GM21737 (cell line): Measurements from ENCODE around the gene TPPP.
"Not testable (repeated sequence)": the region's sequence is repeated elsewhere in the genome, so short reads cannot be mapped to it uniquely, and the experiment has no call there.

Experiments used
- ATAC-seq: cut with Tn5 transposase; IDR thresholded peaks from one replicate; pipeline ENCODE4 v1.9.1; 2021; ENCODE audit warnings: mild to moderate bottlenecking, moderate library complexity; ENCODE audit not compliant: unreplicated experiment

TPPP gene

DNA sequence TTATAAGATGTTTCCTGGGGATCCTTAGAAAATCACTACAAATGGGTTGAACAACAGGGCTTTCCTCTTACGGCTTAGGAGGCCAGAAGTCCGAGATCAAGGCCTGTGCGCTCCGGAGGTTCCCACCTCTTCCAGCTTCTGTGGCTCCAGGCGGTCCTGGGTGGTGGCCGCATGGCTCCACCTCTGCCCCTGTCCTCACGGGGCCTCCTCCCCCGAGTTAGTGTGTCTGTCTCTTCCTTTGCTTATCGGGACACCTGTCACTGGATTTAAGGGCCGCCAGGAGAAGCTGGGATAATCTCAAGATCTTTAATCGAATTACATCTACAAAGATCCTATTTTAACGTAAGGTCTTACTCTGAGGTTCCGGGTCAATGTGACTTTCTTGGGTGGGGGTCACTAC is 2.3 kb upstream of the TPPP start:
- ATAC-seq: not testable (repeated sequence)

DNA sequence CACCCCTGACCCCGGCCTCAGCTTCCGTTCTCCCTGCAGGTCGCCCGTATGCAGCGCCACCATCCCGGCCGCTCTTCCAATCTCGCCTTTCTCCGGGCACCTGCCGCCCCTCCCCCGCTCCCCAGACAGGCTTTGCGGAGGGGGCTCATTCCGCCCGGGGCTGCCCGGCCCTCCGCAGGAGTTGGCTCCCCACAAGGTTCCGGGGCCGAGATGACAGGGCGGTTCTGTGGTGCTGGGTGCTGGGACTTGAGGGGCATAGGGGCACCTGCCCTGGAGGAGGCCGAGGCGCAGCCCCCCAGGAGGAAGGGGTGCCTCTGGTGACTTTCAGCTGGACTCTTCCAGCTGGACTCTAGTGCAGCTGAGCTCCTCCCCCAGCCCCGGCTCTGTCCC is 885 bp upstream of the TPPP start:
- not testable (repeated sequence) for ATAC-seq

DNA sequence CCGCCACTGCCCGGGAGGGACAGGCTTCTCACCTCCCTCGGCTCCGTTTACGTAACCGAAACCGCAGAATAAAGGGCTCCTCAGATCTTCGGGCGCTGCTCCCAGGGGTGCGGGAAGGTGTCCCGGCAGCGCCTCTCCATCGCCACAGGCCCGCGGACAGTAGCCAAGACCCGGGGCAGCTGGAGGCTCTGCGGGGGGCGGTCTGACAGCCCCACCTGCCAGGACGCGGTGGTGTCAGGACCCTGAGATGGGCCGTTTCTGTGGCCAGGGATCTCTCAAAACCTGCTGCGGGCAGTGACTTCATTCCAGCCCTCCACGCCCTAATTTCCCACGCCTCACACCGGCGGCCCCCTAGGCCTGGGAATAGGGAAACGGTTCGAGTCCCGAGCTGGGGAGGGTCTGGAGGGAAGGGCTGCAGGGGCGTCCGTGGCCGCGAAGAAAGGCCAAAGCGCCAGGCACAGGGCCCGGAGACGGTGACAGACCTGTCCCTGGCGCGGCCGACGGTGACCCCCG is 567 bp downstream of the TPPP start:
- not testable (repeated sequence) for ATAC-seq

DNA sequence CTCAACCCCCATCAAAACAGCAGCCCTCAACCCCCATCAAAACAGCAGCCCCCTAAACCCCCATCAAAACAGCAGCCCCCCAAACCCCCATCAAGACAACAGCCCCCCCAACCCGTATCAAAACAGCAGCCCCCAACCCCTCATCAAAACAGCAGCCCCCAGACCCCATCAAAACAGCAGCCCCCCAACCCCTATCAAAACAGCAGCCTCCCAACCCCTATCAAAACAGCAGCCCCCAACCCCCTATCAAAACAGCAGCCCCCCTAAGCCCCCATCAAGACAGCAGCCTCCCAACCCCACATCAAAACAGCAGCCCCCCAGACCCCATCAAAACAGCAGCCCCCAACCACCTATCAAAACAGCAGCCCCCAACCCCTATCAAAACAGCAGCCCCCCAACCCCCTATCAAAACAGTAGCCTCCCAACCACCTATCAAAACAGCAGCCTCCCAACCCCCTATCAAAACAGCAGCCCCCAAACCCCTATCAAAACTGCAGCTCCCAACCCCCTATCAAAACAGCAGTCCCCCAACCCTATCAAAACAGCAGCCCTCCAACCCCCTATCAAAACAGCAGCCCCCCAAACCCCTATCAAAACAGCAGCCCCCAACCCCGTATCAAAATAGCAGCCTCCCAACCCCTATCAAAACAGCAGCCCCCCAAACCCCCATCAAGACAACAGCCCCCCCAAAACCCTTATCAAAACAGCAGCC is 1.2 kb downstream of the TPPP start:
- no peak for ATAC-seq

DNA sequence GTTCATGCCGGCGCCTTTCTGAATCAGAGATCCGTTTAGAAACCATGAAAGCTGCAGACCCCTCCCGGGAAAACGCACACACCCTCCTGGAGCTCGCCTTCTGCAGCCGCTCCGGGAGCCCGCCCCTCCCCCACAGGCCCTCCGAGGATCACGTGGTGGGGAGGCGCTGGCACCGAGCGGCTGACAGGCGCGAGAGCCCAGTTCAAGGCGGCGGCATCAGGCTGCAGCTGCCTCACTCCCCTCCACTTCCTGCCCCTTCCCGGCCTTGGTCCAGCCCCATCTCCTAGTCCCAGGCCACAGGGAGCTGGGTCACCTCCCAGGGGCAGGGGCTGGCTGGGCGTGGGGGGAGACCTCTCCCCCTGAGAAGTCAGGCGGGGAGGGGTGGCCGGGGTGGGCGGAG is 2.1 kb downstream of the TPPP start:
- not testable (repeated sequence) for ATAC-seq

DNA sequence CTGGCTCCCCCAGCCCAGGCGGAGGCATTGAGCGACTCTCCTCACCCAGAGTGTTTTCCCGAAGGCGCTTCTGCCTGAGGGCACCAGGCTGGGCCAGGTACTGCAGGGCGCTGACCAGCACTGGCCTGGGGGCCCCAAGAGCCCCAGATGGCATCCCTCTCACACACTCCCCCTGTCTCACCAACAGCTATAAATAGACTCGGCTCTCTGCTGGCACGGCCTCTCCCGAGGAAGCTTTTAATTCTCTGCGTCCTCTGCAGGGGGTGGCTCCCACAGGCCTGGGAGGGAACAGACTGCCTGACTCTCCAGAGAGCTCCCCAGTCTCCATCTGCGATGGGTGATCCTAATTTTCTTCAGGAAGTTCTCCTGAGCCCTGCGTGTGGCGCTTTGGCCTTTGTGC is 2.9 kb downstream of the TPPP start:
- ATAC-seq: not testable (repeated sequence)

DNA sequence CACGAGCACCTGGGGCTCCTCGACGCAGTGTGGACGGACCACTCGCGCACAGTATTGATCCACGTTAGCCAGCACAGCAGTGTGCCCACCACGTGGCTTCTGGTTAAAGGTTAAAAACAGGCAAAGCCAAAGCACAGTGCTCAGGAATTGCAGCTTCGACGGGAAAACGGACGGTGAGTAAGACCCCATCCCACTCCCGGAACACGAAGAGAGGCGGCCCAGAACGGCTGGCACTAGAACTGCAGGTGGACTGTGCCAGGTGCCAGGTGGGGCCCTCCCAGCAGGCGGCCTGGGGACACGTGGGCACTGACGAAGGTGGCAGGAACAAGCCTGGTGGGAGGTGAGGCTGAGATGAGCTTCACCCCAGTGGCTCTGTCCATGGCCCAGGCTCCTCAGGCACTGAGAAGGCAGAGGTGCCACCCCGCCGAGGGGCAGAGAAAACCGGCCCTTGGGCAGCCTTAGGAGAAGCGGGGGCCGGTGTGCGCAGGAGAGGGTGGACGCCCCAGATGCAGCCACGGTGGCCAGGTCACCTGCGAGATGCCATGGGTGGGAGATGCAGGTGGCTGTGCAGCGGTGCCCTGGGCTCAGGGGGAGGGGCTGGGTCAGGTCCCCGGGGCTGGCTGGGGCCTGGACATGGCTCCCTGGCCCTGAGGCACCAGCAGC is 4.7 kb downstream of the TPPP start:
- ATAC-seq: not testable (repeated sequence)

- not testable (repeated sequence) for ATAC-seq
Measured at GRCh38 chr5:686936-687335, 6.2 kb downstream of the TPPP start.

DNA sequence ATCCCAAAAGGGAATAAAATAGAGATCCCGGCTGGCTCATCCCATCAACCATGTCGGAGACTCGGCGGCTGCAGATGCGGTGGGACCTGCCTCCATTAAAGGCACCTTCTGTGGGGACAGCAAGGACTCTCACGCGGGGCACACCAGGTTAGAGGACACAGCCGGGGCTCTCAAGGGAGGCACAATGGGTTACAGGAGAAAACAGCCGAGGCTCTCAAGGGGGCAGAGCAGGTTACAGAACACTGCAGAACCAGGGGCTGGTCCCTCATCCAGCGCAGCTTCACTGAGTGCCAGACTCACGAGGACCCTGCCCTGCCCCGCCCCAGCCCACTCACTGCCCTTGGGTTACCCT is 7.0 kb downstream of the TPPP start:
- ATAC-seq: not testable (repeated sequence)

- no peak for ATAC-seq
Measured at GRCh38 chr5:685262-686171, 7.6 kb downstream of the TPPP start.

DNA sequence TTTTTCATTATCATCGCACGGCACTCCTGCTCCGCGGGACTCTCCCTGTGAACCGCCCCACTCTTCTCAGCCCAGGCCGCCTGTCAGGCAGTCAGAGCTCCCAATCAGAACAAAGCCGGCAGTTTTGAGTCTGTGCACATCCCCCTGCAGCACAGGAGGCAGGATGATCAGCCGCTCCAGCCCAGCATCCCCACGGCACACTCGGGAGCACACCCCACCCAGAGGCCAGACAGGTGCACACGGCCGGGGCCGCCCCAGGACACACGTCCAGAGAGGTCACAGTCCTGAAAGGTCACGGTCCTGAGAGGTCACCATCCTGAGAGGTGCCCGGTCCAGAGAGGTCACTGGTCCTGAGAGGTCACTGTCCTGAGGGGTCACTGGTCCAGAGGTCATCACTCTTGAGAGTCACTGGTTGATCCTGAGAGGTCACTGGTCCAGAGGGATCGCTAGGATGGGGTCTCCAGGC is 8.4 kb downstream of the TPPP start:
- no peak for ATAC-seq

GRCh38 chr5:683551-684481 is 9.3 kb downstream of the TPPP start:
- ATAC-seq: no peak

GRCh38 chr5:682651-683358 is 10.3 kb downstream of the TPPP start:
- ATAC-seq: not testable (repeated sequence)

DNA sequence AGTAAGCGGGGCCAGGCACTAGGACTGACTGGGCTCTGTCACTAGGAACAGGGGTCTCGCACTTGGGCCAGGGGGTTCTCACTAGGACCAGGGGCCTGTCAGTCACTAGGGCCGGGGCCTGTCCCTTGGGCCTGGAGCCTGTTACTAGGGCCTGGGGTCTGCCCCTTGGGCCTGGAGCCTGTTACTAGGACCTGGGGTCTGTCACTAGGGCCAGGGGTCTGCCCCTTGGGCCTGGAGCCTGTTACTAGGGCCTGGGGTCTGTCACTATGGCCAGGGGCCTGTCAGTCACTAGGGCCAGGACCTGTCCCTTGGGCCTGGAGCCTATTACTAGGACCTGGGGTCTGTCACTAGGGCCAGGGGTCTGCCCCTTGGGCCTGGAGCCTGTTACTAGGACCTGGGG is 10.9 kb downstream of the TPPP start:
- not testable (repeated sequence) for ATAC-seq

- not testable (repeated sequence) for ATAC-seq
Measured at GRCh38 chr5:681317-682191, 11.6 kb downstream of the TPPP start.

- not testable (repeated sequence) for ATAC-seq
Measured at GRCh38 chr5:680836-681235, 12.3 kb downstream of the TPPP start.

DNA sequence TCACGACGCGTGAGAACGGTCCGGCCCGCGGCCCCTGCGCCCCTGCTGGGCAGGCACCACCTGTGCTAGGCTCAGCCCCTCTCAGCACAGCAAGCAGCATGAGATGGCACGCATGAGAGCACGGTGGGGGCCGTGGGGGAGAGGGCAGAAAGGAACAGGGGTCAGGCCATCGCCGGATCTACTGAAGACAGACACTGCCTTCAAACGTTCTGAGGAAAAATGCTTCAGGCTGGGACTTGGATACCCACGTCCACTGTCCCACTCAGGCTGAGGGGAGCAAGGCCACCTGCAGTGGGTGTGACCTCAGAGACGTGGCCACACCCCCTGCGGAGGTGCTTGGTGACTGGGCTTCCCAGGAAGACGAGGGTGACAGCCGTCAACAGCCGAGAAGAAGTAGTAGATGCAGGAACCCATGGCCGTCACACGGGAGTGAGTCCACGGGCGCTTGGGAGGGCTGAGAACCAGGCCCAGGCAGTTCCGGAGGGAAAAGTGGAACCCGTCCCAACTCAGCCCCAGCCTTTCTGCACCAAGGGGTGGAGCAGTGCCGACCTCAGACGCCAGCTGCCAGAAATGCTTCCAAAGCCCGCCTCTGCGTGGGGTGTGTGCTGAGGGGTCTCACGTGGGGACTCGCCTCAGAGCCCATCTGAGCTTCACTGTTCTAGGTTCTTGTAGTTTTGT is 12.9 kb downstream of the TPPP start:
- not testable (repeated sequence) for ATAC-seq
